Measurements from ENCODE around the gene SSRP1.
A peak's percentile ranks its signal among the peaks of the same experiment; 100 is the strongest.
"Not testable (repeated sequence)": the region's sequence is repeated elsewhere in the genome, so short reads cannot be mapped to it uniquely, and the experiment has no call there.

The SSRP1 gene

DNA sequence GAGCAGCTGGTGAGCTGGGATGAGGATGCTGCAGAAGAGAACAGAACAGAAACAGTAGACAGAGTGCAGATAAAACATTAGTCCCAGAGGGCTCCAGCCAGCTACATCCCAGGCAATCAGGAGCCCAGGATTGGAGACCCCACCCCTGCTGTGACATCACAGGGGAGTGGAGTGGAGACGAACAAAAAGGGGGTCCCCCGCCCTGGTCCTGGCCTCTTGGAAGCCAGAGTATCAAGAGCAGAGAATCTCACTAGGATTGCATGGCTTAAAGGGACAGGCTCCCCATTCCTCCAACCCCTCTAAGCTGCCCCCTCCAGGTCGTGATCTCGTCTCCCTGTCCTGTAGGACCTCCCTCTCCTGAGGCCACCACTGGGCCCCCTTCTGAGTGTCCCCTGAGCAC lies 2.5 kb upstream of the SSRP1 start, which contains the start of gene P2RX3:
Gene P2RX3, plus strand, starts transcription at position 211 of the 400 bp plus-strand sequence. CDS start 199 bp downstream, outside the sequence.
- H3K4me3 Mint-ChIP-seq, result no peak within 1 kb of the TSS
- peak within 1 kb of the TSS; percentile 12 for H3K27ac Mint-ChIP-seq

DNA sequence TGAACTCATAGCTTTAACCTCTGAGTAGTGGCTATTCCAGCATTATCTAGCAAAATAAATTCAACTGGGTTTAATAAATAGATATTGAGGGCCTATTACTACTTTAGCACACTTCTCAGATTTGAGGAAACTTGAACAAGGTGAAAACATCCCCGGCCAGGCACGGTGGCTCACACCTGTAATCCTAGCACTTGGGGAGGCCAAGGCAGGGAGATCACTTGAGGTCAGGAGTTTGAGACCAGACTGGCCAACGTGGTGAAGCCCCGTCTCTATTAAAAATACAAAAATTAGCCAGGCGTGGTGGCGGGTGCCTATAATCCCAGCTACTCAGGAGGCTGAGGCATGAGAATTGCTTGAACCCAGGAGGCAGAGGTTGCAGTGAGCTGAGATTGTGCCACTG lies 1.2 kb upstream of the SSRP1 start:
- intact Hi-C loops (cut with micrococcal nuclease), result loop anchor here (5.0 kb wide), 1 partner anchor 195 kb away; the partner anchor contains the start of gene TIMM10
- not testable (repeated sequence) for H3K9me3 Mint-ChIP-seq, H3K27ac Mint-ChIP-seq, H3K4me3 Mint-ChIP-seq
- peaks cover 27% of the 10 kb centered on the region for H3K36me3 Mint-ChIP-seq (ENCODE audit: low read depth)
- peaks cover 31% of the 10 kb centered on the region for H3K4me1 Mint-ChIP-seq (ENCODE audit: low read depth)
- H3K27me3 Mint-ChIP-seq, result peaks cover 12% of the 10 kb centered on the region

More for the DNA sequence above, 2.5 kb upstream of the SSRP1 start, which contains the start of gene P2RX3:
- H3K4me1 Mint-ChIP-seq (ENCODE audit: low read depth), result peaks cover 31% of the 10 kb centered on the region
- peaks cover 12% of the 10 kb centered on the region for H3K27me3 Mint-ChIP-seq
- no peaks in the 10 kb centered on the region for H3K9me3 Mint-ChIP-seq
- H3K36me3 Mint-ChIP-seq (ENCODE audit: low read depth), result peaks cover 14% of the 10 kb centered on the region
- intact Hi-C loops (cut with micrococcal nuclease), result loop anchor here (5.0 kb wide), 1 partner anchor 194 kb away; the partner anchor contains the start of gene TIMM10

- H3K36me3 Mint-ChIP-seq (ENCODE audit: low read depth), result peaks cover 33% of the 10 kb centered on the region
- H3K4me1 Mint-ChIP-seq (ENCODE audit: low read depth), result peaks cover 31% of the 10 kb centered on the region
- H3K9me3 Mint-ChIP-seq, result no peaks in the 10 kb centered on the region
- peak overlapping the region; percentile 94 for H3K27ac Mint-ChIP-seq
- intact Hi-C loops (cut with micrococcal nuclease), result loop anchor here (5.0 kb wide), 1 partner anchor 196 kb away; the partner anchor contains the start of gene TIMM10
- H3K4me3 Mint-ChIP-seq, result peak overlapping the region; percentile 87
- peaks cover 10% of the 10 kb centered on the region for H3K27me3 Mint-ChIP-seq
Observed at GRCh38 chr11:57336111-57336666, 497 bp upstream of the SSRP1 start.

DNA sequence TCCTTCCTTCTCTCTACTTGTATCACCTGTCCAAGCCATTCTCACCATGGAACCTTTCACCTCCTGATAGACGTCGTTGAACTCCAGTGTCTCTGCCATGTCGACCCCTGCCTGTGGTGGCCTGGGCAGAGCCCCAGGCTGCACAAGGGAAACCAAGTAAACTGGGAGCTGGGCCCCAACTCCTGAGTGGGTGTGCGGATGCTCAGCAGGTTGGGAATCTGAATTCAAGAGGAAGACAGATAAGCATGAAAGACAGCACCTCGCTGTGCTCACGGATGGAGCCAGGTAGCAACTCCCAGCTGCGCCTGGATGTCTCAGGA lies 709 bp downstream of the SSRP1 start:
- H3K4me1 Mint-ChIP-seq (ENCODE audit: low read depth), result peaks cover 31% of the 10 kb centered on the region
- peak overlapping the region; percentile 94 for H3K27ac Mint-ChIP-seq
- H3K9me3 Mint-ChIP-seq, result no peaks in the 10 kb centered on the region
- H3K36me3 Mint-ChIP-seq (ENCODE audit: low read depth), result peaks cover 45% of the 10 kb centered on the region
- H3K4me3 Mint-ChIP-seq, result peak overlapping the region; percentile 87
- intact Hi-C loops (cut with micrococcal nuclease), result loop anchor here (5.0 kb wide), 1 partner anchor 197 kb away; the partner anchor contains the start of gene TIMM10
- H3K27me3 Mint-ChIP-seq, result peaks cover 5% of the 10 kb centered on the region

- Mint-ChIP-seq H3K27ac (no peak overlapping the region), H3K9me3 (no peaks in the 10 kb centered on the region), H3K27me3 (peaks cover under 1% of the 10 kb centered on the region), H3K4me1 (ENCODE audit: low read depth) (peaks cover 23% of the 10 kb centered on the region), H3K36me3 (ENCODE audit: low read depth) (peaks cover 66% of the 10 kb centered on the region), H3K4me3 (no peak overlapping the region)
- intact Hi-C loops (cut with micrococcal nuclease), result no loop called here
Observed at GRCh38 chr11:57332694-57333440, 2.8 kb downstream of the SSRP1 start.

GRCh38 chr11:57331720-57332119 lies 4.0 kb downstream of the SSRP1 start:
- no peak overlapping the region for H3K4me3 Mint-ChIP-seq
- H3K4me1 Mint-ChIP-seq (ENCODE audit: low read depth), result peaks cover 25% of the 10 kb centered on the region
- H3K9me3 Mint-ChIP-seq, result no peaks in the 10 kb centered on the region
- H3K36me3 Mint-ChIP-seq (ENCODE audit: low read depth), result peaks cover 78% of the 10 kb centered on the region
- H3K27ac Mint-ChIP-seq, result no peak overlapping the region
- no peaks in the 10 kb centered on the region for H3K27me3 Mint-ChIP-seq
- intact Hi-C loops (cut with micrococcal nuclease), result no loop called here

GRCh38 chr11:57330029-57330428 lies 5.7 kb downstream of the SSRP1 start:
- intact Hi-C loops (cut with micrococcal nuclease), result no loop called here
- Mint-ChIP-seq H3K4me3 (no peak overlapping the region), H3K27ac (no peak overlapping the region), H3K9me3 (no peaks in the 10 kb centered on the region), H3K36me3 (ENCODE audit: low read depth) (peaks cover 89% of the 10 kb centered on the region), H3K4me1 (ENCODE audit: low read depth) (peaks cover 30% of the 10 kb centered on the region), H3K27me3 (no peaks in the 10 kb centered on the region)

DNA sequence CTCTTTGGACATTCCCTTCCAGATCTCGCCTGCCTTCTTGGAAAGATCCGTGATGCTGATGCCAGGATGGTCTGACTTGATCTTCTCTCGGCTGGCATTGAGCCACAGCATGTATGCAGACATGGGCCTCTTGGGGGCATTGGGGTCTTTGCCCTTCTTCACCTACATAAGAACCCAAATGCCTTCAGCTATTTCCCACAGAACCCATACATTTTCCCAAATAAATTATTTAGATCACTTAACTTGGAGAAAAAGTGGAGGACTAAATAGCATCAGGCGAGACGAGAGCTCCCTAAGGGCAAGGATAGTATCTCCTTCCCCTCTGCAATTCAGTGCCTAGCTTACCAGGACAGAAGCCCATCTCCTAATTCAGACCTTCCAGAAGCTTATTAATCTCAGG lies 8.0 kb downstream of the SSRP1 start:
- peaks cover 7% of the 10 kb centered on the region for H3K27me3 Mint-ChIP-seq
- peaks cover 33% of the 10 kb centered on the region for H3K4me1 Mint-ChIP-seq (ENCODE audit: low read depth)
- H3K36me3 Mint-ChIP-seq (ENCODE audit: low read depth), result peaks cover 71% of the 10 kb centered on the region
- no peaks in the 10 kb centered on the region for H3K9me3 Mint-ChIP-seq
- intact Hi-C loops (cut with micrococcal nuclease), result no loop called here
- H3K27ac Mint-ChIP-seq, result no peak overlapping the region
- H3K4me3 Mint-ChIP-seq, result no peak overlapping the region

DNA sequence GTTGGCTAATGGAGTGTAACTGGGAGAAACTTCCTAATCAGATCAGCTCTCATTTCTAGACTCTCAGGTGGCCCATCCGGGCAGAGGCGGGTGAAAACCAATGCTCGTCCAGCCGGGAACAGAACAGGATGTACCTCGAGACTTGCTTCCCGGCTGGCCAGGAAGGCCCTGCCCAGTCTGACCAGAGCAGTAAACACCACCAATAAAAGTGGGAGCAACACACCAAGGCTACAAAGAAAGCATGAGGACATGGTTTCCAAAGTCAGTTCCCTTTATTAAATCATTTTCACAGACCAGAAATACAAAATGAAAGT lies 10.0 kb downstream of the SSRP1 start:
- H3K27me3 Mint-ChIP-seq, result peaks cover 7% of the 10 kb centered on the region

DNA sequence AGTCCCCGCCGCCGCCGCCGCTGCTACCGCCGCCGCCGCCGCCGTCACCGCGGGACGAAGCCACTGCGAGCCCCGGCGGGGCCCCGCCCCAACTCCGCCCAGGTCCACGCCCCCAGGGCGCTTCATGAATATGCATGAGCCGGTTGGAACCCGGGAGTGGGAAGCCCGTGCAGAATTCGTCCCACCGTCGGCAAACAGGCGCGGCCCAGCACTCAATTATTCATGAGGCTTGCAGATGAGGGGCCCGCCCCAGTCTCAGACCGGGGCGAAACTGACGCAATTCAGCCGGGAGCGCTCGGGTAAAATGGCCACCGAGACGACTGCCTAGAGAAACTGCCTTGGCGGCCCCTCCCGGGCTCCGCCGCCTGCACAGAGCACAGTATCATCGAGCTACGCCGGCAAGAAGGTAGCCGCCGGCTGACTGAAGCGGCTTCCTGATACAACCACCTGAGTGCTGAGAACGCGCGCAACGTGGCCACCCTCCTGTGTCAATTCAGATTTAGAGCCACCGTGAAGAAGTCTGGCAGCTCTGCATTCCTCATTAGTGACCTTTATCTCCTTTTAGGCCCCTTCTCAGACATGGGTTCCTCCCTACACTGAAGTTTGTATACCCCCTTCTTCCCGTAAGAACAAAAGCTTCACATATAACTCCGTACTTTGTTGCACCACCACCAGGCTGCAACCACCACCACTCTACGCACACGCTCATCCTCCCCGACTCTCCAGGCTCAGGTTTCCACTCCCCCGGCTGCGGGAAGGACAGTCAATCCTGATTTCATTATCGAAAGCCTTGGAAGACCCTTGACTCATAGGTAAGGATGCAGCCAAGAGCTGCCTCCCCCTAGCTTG lies 10.6 kb downstream of the SSRP1 start, which contains the start of gene TNKS1BP1:
Gene TNKS1BP1, minus strand, starts transcription at position 67 of the 849 bp plus-strand sequence. CDS start 3,067 bp downstream, outside the sequence.
- Mint-ChIP-seq H3K4me3 (peak within 1 kb of the TSS; percentile 82), H3K9me3 (no peaks in the 10 kb centered on the region)

More for the DNA sequence above, 10.0 kb downstream of the SSRP1 start:
- H3K9me3 Mint-ChIP-seq, result no peaks in the 10 kb centered on the region
- H3K4me1 Mint-ChIP-seq (ENCODE audit: low read depth), result peaks cover 53% of the 10 kb centered on the region
- intact Hi-C loops (cut with micrococcal nuclease), result no loop called here
- H3K27ac Mint-ChIP-seq, result peak overlapping the region; percentile 90
- peak overlapping the region; percentile 81 for H3K4me3 Mint-ChIP-seq
- H3K36me3 Mint-ChIP-seq (ENCODE audit: low read depth), result peaks cover 51% of the 10 kb centered on the region

GRCh38 chr11:57324154-57324885 lies 11.4 kb downstream of the SSRP1 start:
- Mint-ChIP-seq H3K4me1 (ENCODE audit: low read depth) (peaks cover 54% of the 10 kb centered on the region), H3K4me3 (peak overlapping the region; percentile 82), H3K36me3 (ENCODE audit: low read depth) (peaks cover 38% of the 10 kb centered on the region), H3K9me3 (no peaks in the 10 kb centered on the region), H3K27ac (peak overlapping the region; percentile 90), H3K27me3 (peaks cover 7% of the 10 kb centered on the region)
- intact Hi-C loops (cut with micrococcal nuclease), result no loop called here

More for the DNA sequence above, 10.6 kb downstream of the SSRP1 start, which contains the start of gene TNKS1BP1:
- Mint-ChIP-seq H3K36me3 (ENCODE audit: low read depth) (peaks cover 45% of the 10 kb centered on the region), H3K27me3 (peaks cover 7% of the 10 kb centered on the region), H3K4me1 (ENCODE audit: low read depth) (peaks cover 54% of the 10 kb centered on the region), H3K27ac (peak within 1 kb of the TSS; percentile 90)
- intact Hi-C loops (cut with micrococcal nuclease), result no loop called here

DNA sequence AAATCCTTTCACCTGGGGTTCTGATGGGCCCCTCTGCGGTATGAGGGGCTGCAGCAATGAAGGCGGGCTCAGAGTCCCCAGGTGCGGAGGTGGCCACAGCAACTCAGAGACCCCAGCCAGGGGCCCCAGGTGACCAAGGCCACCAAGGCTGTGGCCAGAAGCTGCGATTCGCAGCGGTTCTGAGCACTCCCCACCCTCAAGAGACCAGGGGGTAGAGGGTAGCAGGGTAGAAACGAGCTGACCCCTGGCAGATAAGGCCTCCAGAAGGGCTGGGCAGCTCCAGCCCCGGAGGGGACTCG lies 11.9 kb downstream of the SSRP1 start:
- Mint-ChIP-seq H3K27ac (peak overlapping the region; percentile 90), H3K27me3 (peaks cover 7% of the 10 kb centered on the region), H3K9me3 (no peaks in the 10 kb centered on the region), H3K4me1 (ENCODE audit: low read depth) (peaks cover 54% of the 10 kb centered on the region), H3K36me3 (ENCODE audit: low read depth) (peaks cover 38% of the 10 kb centered on the region), H3K4me3 (peak overlapping the region; percentile 82)
- intact Hi-C loops (cut with micrococcal nuclease), result no loop called here

DNA sequence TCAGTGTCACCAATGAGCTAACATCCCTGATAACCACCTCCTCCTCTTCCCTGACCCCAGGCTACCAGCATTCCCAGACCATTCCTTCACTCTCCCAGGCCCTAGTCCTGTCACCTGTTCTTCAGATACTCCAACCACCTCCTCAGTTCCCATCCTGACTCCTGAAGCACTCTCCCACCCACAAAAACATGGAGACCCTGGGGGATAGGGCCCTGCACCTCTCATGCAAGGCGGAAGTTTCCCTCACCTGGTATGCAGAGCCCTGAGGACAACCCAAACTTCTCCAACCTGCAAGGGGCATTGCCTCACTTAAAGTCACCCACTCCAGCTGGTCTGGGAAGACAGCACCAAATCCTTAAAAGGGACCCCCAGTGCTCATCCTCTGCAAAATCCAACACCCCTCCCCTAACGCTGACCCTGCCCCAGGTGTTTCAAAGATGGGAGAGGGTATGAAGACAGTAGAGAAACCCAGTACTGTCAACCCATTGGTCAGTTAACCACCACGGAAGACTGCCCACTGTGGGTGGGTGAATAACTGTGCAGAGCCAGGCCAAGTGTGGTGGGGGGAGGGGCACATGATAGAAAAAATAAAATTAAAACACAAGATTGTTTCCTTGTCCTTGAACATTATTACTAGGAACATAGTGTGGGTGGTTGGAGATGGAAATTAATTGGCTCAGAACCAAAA lies 12.4 kb downstream of the SSRP1 start:
- Mint-ChIP-seq H3K9me3 (no peaks in the 10 kb centered on the region), H3K4me3 (peak overlapping the region; percentile 82), H3K4me1 (ENCODE audit: low read depth) (peaks cover 55% of the 10 kb centered on the region), H3K27me3 (peaks cover 7% of the 10 kb centered on the region), H3K27ac (peak overlapping the region; percentile 90), H3K36me3 (ENCODE audit: low read depth) (peaks cover 33% of the 10 kb centered on the region)
- intact Hi-C loops (cut with micrococcal nuclease), result no loop called here

All from dendritic cell treated with granulocyte-macrophage colony-stimulating factor and Interleukin-4, amounts not matched to agents 40 ng/mL and 50 ng/mL, for 4 days (primary cell).